Esophagus muscularis mucosa (tissue), 4 donors: ENCODE data around the gene SLC25A42. TPM values are rescaled to one million over a fixed set of nuclear protein-coding genes. Genes with fewer than 3 reads are reported as not detected.

Experiments
- DNase-seq: peaks from one replicate; pipeline ENCODE4 v3.0.0-alpha.2; 2017; ENCODE audit errors: extremely low spot score
- H3K27ac ChIP-seq, 4 donors: fragments of 200-600 bp; sonication (generic); replicated peaks in 1 of 4; 1 replicate in 3 of 4; 2 replicates in 1 of 4; pipeline ENCODE4 v1.5.1; 2016 to 2019; ENCODE audit warnings: mild to moderate bottlenecking in 1 of 4
- H3K27me3 ChIP-seq, 4 donors: fragments of 200-600 bp; sonication (generic); one replicate each; pipeline versions ENCODE4 v1.5.1 to v1.6.0; 2016 to 2019
- H3K36me3 ChIP-seq, 4 donors: fragments of 200-600 bp; sonication (generic); one replicate each; pipeline ENCODE4 v1.5.1; 2016 to 2019
- H3K4me1 ChIP-seq, 4 donors: fragments of 200-600 bp; sonication (generic); one replicate each; pipeline ENCODE4 v1.5.1; 2016 to 2019
- H3K4me3 ChIP-seq, 4 donors: fragments of 200-600 bp; sonication (generic); 1 replicate in 2 of 4; 2 replicates in 2 of 4; pipeline ENCODE4 v1.5.1; 2016 to 2019; ENCODE audit warnings: mild to moderate bottlenecking in 4 of 4, moderate library complexity in 1 of 4
- H3K9me3 ChIP-seq, 4 donors: fragments of 200-600 bp; sonication (generic); 1 replicate in 3 of 4; 2 replicates in 1 of 4; pipeline ENCODE4 v1.5.1; 2016 to 2019
- CTCF ChIP-seq, 3 experiments: fragments of 200-600 bp in 2 of 3; fragments of 450-650 bp in 1 of 3; sonication (generic) in 2 of 3; IDR thresholded peaks; one replicate each; pipeline ENCODE4 v1.5.1; 2017 to 2019; ENCODE audit warnings: antibody characterized with exemption in 3 of 3, mild to moderate bottlenecking in 2 of 3, moderate library complexity in 1 of 3
- EP300 ChIP-seq: sonication (generic); formaldehyde crosslinking; IDR thresholded peaks from one replicate; pipeline ENCODE4 v1.6.1; 2017; ENCODE audit warnings: antibody characterized with exemption
- POLR2A ChIP-seq: fragments of 450-650 bp; IDR thresholded peaks from one replicate; pipeline ENCODE4 v1.6.1; 2017; ENCODE audit warnings: antibody characterized with exemption, moderate library complexity, mild to moderate bottlenecking, low read depth
- POLR2AphosphoS5 ChIP-seq, 2 donors: sonication (generic); formaldehyde crosslinking; IDR thresholded peaks; one replicate each; pipeline ENCODE4 v1.6.1; 2017; ENCODE audit warnings: antibody characterized with exemption in 2 of 2
- WGBS: methylation state at CpG from one replicate; pipeline ENCODE4 v1.1.5; 2018; 5-methylcytosine and 5-hydroxymethylcytosine counted together
- intact Hi-C: fragments of 100-400 bp; cut with DNase I; formaldehyde crosslinking; loops from one replicate; pipeline ENCODE4 v1.15.1; 2023
- total RNA-seq, 4 donors: library from RNA; depleted of rRNA; stranded (reverse); fragments of >200 nt; gene quantifications; one replicate each; pipeline versions ENCODE4 v1.1.0 to v1.2.1, GENCODE V29; 2016

Gene SLC25A42
- total RNA-seq, 4 donors from 2014 or later = 11.2 to 16.8 (median 13.8) TPM

- Histone ChIP-seq H3K4me3 (no peak overlapping the region), H3K9me3 (no peaks in the 10 kb centered on the region), H3K27ac (no peak overlapping the region), H3K27me3 (peaks cover 0 to 3% (median 0%) of the 10 kb centered on the region in 4 donors), H3K4me1 (no peaks in the 10 kb centered on the region), H3K36me3 (peaks cover 0 to 18% (median 2%) of the 10 kb centered on the region in 4 donors)
- no peak for TF ChIP-seq POLR2A
- no peak for TF ChIP-seq CTCF (IDR thresholded peaks at IDR 0.05)
- TF ChIP-seq POLR2AphosphoS5 (IDR thresholded peaks at IDR 0.05) = no peak
- TF ChIP-seq EP300 = no peak
- WGBS = 98% methylated on average over 10 of the region's 10 CpGs
- DNase-seq = no peak
- intact Hi-C loops = no loop called here
Measured at GRCh38 chr19:19155495-19156219, 91.9 kb downstream of the SLC25A42 start.

GRCh38 chr19:19157808-19158207 is 94.0 kb downstream of the SLC25A42 start:
- peaks cover 0 to 6% (median 0%) of the 10 kb centered on the region in 4 donors for H3K27me3 ChIP-seq
- TF ChIP-seq POLR2A (no peak), CTCF (IDR thresholded peaks at IDR 0.05) (no peak), EP300 (no peak), POLR2AphosphoS5 (IDR thresholded peaks at IDR 0.05) (no peak)
- no peak for DNase-seq
- 79% methylated on average over 6 of the region's 6 CpGs for WGBS
- H3K9me3 ChIP-seq = no peaks in the 10 kb centered on the region
- H3K4me3 ChIP-seq = no peak overlapping the region
- intact Hi-C loops = no loop called here
- H3K27ac ChIP-seq = no peak overlapping the region
- no peaks in the 10 kb centered on the region for H3K4me1 ChIP-seq
- peaks cover 0 to 18% (median 2%) of the 10 kb centered on the region in 4 donors for H3K36me3 ChIP-seq

- Histone ChIP-seq H3K27ac (no peak overlapping the region), H3K4me1 (no peaks in the 10 kb centered on the region), H3K27me3 (peaks cover 0 to 6% (median 0%) of the 10 kb centered on the region in 4 donors), H3K4me3 (no peak overlapping the region), H3K36me3 (peaks cover 0 to 18% (median 2%) of the 10 kb centered on the region in 4 donors), H3K9me3 (no peaks in the 10 kb centered on the region)
- intact Hi-C loops = no loop called here
- no peak for DNase-seq
- WGBS = 94% methylated on average over 4 of the region's 4 CpGs
- TF ChIP-seq POLR2AphosphoS5 (IDR thresholded peaks at IDR 0.05) (no peak), EP300 (no peak), POLR2A (no peak)
Measured at GRCh38 chr19:19159534-19159933, 95.7 kb downstream of the SLC25A42 start.

GRCh38 chr19:19160461-19161035 is 96.8 kb downstream of the SLC25A42 start:
- Histone ChIP-seq H3K4me3 (no peak overlapping the region), H3K4me1 (no peaks in the 10 kb centered on the region), H3K27ac (no peak overlapping the region), H3K36me3 (peaks cover 0 to 15% (median 2%) of the 10 kb centered on the region in 4 donors), H3K27me3 (peaks cover 0 to 6% (median 0%) of the 10 kb centered on the region in 4 donors), H3K9me3 (no peaks in the 10 kb centered on the region)
- no peak for DNase-seq
- intact Hi-C loops = no loop called here
- WGBS = 41% methylated on average over 19 of the region's 26 CpGs
- no peak for TF ChIP-seq EP300
- TF ChIP-seq POLR2A = no peak
- no peak for TF ChIP-seq CTCF (IDR thresholded peaks at IDR 0.05)
- no peak for TF ChIP-seq POLR2AphosphoS5 (IDR thresholded peaks at IDR 0.05)

GRCh38 chr19:19162495-19162894 is 98.7 kb downstream of the SLC25A42 start:
- TF ChIP-seq CTCF (IDR thresholded peaks at IDR 0.05) = no peak
- no peak for TF ChIP-seq EP300
- no peak for TF ChIP-seq POLR2AphosphoS5 (IDR thresholded peaks at IDR 0.05)
- no peak for TF ChIP-seq POLR2A
- H3K4me1 ChIP-seq = no peaks in the 10 kb centered on the region
- peaks cover 0 to 6% (median 0%) of the 10 kb centered on the region in 4 donors for H3K27me3 ChIP-seq
- H3K9me3 ChIP-seq = no peaks in the 10 kb centered on the region
- no peak overlapping the region for H3K4me3 ChIP-seq
- 95% methylated on average over 4 of the region's 7 CpGs for WGBS
- no peak for DNase-seq
- H3K27ac ChIP-seq = no peak overlapping the region
- intact Hi-C loops = no loop called here
- no peaks in the 10 kb centered on the region for H3K36me3 ChIP-seq
